Progenitor cell of endocrine pancreas (in vitro differentiated cells): ENCODE data around the gene TEX30. TPM values are rescaled to one million over a fixed set of nuclear protein-coding genes. Genes with fewer than 3 reads are reported as not detected.
A peak's percentile ranks its signal among the peaks of the same experiment; 100 is the strongest.

Experiments
- DNase-seq: peaks from one replicate; pipeline ENCODE4 v3.0.0; 2021; ENCODE audit warnings: low spot score; ENCODE audit not compliant: unreplicated experiment
- H3K27ac Mint-ChIP-seq: 2 replicates; pipeline ENCODE4 v1.8.0; 2021; ENCODE audit warnings: mild to moderate bottlenecking, moderate library complexity, mixed read lengths
- H3K27me3 Mint-ChIP-seq: 2 replicates; pipeline ENCODE4 v1.8.0; 2021; ENCODE audit warnings: mixed read lengths
- H3K36me3 Mint-ChIP-seq: 2 replicates; pipeline ENCODE4 v1.8.0; 2022; ENCODE audit warnings: mixed read lengths; ENCODE audit not compliant: insufficient read depth
- H3K4me1 Mint-ChIP-seq: 2 replicates; pipeline ENCODE4 v1.8.0; 2021; ENCODE audit warnings: low read depth, mixed read lengths
- H3K4me3 Mint-ChIP-seq: 2 replicates; pipeline ENCODE4 v1.8.0; 2021; ENCODE audit warnings: low read depth, mild to moderate bottlenecking, moderate library complexity, mixed read lengths
- H3K9me3 Mint-ChIP-seq: 2 replicates; pipeline ENCODE4 v1.8.0; 2021; ENCODE audit warnings: low read depth, mixed read lengths
- CTCF ChIP-seq: fragments of 200-600 bp; sonication (generic); IDR thresholded peaks from one replicate; pipeline ENCODE4 v1.5.0; 2021; ENCODE audit warnings: antibody characterized with exemption, mild to moderate bottlenecking; ENCODE audit not compliant: unreplicated experiment
- total RNA-seq: library from RNA; stranded (reverse); gene quantifications from 2 replicates; pipeline ENCODE4 v1.2.1, GENCODE V29; 2021

Gene TEX30
- total RNA-seq, 1 donor from 2014 or later: 12.0 TPM

GRCh38 chr13:102777736-102778135, 4.2 kb upstream of the TEX30 start:
- Mint-ChIP-seq H3K27me3 (no peaks in the 10 kb centered on the region), H3K9me3 (peaks cover 9% of the 10 kb centered on the region), H3K4me1 (peaks cover 3% of the 10 kb centered on the region), H3K36me3 (peaks cover 13% of the 10 kb centered on the region), H3K27ac (no peak overlapping the region), H3K4me3 (no peak overlapping the region)
- DNase-seq: no peak
- TF ChIP-seq CTCF: no peak

- no peak for TF ChIP-seq CTCF
- H3K4me1 Mint-ChIP-seq: peaks cover 5% of the 10 kb centered on the region
- peaks cover 4% of the 10 kb centered on the region for H3K36me3 Mint-ChIP-seq
- H3K27ac Mint-ChIP-seq: no peak overlapping the region
- no peak for DNase-seq
- H3K9me3 Mint-ChIP-seq: peaks cover 3% of the 10 kb centered on the region
- no peak overlapping the region for H3K4me3 Mint-ChIP-seq
- no peaks in the 10 kb centered on the region for H3K27me3 Mint-ChIP-seq
These were observed 2.7 kb upstream of the TEX30 start for GRCh38 chr13:102776271-102776670.

GRCh38 chr13:102774591-102775520, 1.3 kb upstream of the TEX30 start:
- peak overlapping the region; percentile 89 for H3K4me3 Mint-ChIP-seq
- no peak overlapping the region for H3K27ac Mint-ChIP-seq
- H3K27me3 Mint-ChIP-seq: no peaks in the 10 kb centered on the region
- H3K4me1 Mint-ChIP-seq: peaks cover 5% of the 10 kb centered on the region
- TF ChIP-seq CTCF: no peak
- H3K36me3 Mint-ChIP-seq: no peaks in the 10 kb centered on the region
- DNase-seq: no peak
- H3K9me3 Mint-ChIP-seq: no peaks in the 10 kb centered on the region

GRCh38 chr13:102774214-102774568, 605 bp upstream of the TEX30 start:
- Mint-ChIP-seq H3K27me3 (no peaks in the 10 kb centered on the region), H3K4me3 (peak overlapping the region; percentile 89), H3K36me3 (no peaks in the 10 kb centered on the region), H3K4me1 (peaks cover 5% of the 10 kb centered on the region), H3K27ac (peak overlapping the region; percentile 91), H3K9me3 (no peaks in the 10 kb centered on the region)
- no peak for DNase-seq
- TF ChIP-seq CTCF: no peak

- peaks cover 5% of the 10 kb centered on the region for H3K4me1 Mint-ChIP-seq
- H3K9me3 Mint-ChIP-seq: no peaks in the 10 kb centered on the region
- H3K27me3 Mint-ChIP-seq: no peaks in the 10 kb centered on the region
- no peaks in the 10 kb centered on the region for H3K36me3 Mint-ChIP-seq
- no peak for DNase-seq
- peak overlapping the region; percentile 89 for H3K4me3 Mint-ChIP-seq
- TF ChIP-seq CTCF: no peak
- no peak overlapping the region for H3K27ac Mint-ChIP-seq
These were observed 1.6 kb downstream of the TEX30 start for GRCh38 chr13:102772042-102772425.
